Liver (tissue), 9 donors: ENCODE results near the gene EML1. TPM values are rescaled to one million over a fixed set of nuclear protein-coding genes. Genes with fewer than 3 reads are reported as not detected.

ENCODE experiments used
- DNase-seq: peaks from one replicate; pipeline ENCODE4 v3.0.0-alpha.2; 2017; ENCODE audit warnings: low spot score
- H3K27ac ChIP-seq, 2 donors: one replicate each; pipeline ENCODE4 v1.7.0; 2013; ENCODE audit warnings: inconsistent platforms in 2 of 2, low read length in 2 of 2, control low read depth in 1 of 2, low read depth in 1 of 2, mild to moderate bottlenecking in 1 of 2
- H3K27me3 ChIP-seq, 4 donors: one replicate each; pipeline versions ENCODE4 v1.6.1 to v1.7.0; 2013; ENCODE audit warnings: low read length in 3 of 4, inconsistent platforms in 1 of 4, mild to moderate bottlenecking in 1 of 4, moderate library complexity in 1 of 4; ENCODE audit not compliant: control insufficient read depth in 4 of 4, insufficient read depth in 4 of 4
- H3K36me3 ChIP-seq, 4 donors: one replicate each; pipeline versions ENCODE4 v1.6.1 to v1.7.0; 2013; ENCODE audit warnings: low read length in 3 of 4, mild to moderate bottlenecking in 3 of 4, low read depth in 1 of 4, moderate library complexity in 1 of 4; ENCODE audit not compliant: control insufficient read depth in 4 of 4, insufficient read depth in 3 of 4
- H3K4me1 ChIP-seq, 4 donors: one replicate each; pipeline versions ENCODE4 v1.6.1 to v1.7.0; 2013; ENCODE audit warnings: low read length in 3 of 4, mild to moderate bottlenecking in 3 of 4, moderate library complexity in 1 of 4; ENCODE audit not compliant: control insufficient read depth in 4 of 4, insufficient read depth in 4 of 4
- H3K4me3 ChIP-seq, 3 donors: one replicate each; pipeline versions ENCODE4 v1.6.1 to v1.7.0; 2013; ENCODE audit warnings: low read length in 3 of 3, control low read depth in 1 of 3, low read depth in 1 of 3, mild to moderate bottlenecking in 1 of 3
- H3K9ac ChIP-seq, 2 donors: one replicate each; pipeline ENCODE4 v1.7.0; 2013; ENCODE audit warnings: low read length in 2 of 2, mild to moderate bottlenecking in 2 of 2, moderate library complexity in 2 of 2, control low read depth in 1 of 2, low read depth in 1 of 2
- H3K9me3 ChIP-seq, 4 donors: one replicate each; pipeline versions ENCODE4 v1.6.1 to v1.7.0; 2013; ENCODE audit warnings: low read length in 3 of 4; ENCODE audit not compliant: control insufficient read depth in 4 of 4
- EGR1 ChIP-seq, 2 donors: IDR thresholded peaks; 2 replicates each; pipeline ENCODE4 v1.6.1; 2016 to 2018; ENCODE audit warnings: antibody characterized with exemption in 2 of 2, low read depth in 2 of 2
- FOXA1 ChIP-seq: IDR thresholded peaks from 2 replicates; pipeline ENCODE4 v1.6.1; 2016; ENCODE audit warnings: antibody characterized with exemption
- FOXA2 ChIP-seq: IDR thresholded peaks from 2 replicates; pipeline ENCODE4 v1.6.1; 2016; ENCODE audit warnings: antibody characterized with exemption
- GABPA ChIP-seq, 2 donors: IDR thresholded peaks in 1 of 2; conservative IDR thresholded peaks in 1 of 2; 2 replicates each; pipeline ENCODE4 v1.6.1; 2016; ENCODE audit warnings: antibody characterized with exemption in 2 of 2, mild to moderate bottlenecking in 1 of 2, moderate library complexity in 1 of 2
- HNF4A ChIP-seq, 2 donors: conservative IDR thresholded peaks; 2 replicates each; pipeline ENCODE4 v1.6.1; 2016; ENCODE audit warnings: antibody characterized with exemption in 2 of 2, mild to moderate bottlenecking in 2 of 2
- HNF4G ChIP-seq: IDR thresholded peaks from 2 replicates; pipeline ENCODE4 v1.6.1; 2016; ENCODE audit warnings: antibody characterized with exemption
- JUND ChIP-seq, 2 donors: IDR thresholded peaks; 2 replicates each; pipeline ENCODE4 v1.6.1; 2016; ENCODE audit warnings: antibody characterized with exemption in 2 of 2
- NR2F2 ChIP-seq: IDR thresholded peaks from 2 replicates; pipeline ENCODE4 v1.6.1; 2016; ENCODE audit warnings: antibody characterized with exemption
- RAD21 ChIP-seq, 2 donors: IDR thresholded peaks; 2 replicates each; pipeline ENCODE4 v1.6.1; 2016; ENCODE audit warnings: antibody characterized with exemption in 2 of 2, mild to moderate bottlenecking in 2 of 2
- RXRA ChIP-seq, 2 donors: IDR thresholded peaks; 2 replicates each; pipeline ENCODE4 v1.6.1; 2017 to 2018; ENCODE audit warnings: antibody characterized with exemption in 2 of 2, mild to moderate bottlenecking in 1 of 2
- SP1 ChIP-seq: IDR thresholded peaks from 2 replicates; pipeline ENCODE4 v1.6.1; 2018; ENCODE audit warnings: antibody characterized with exemption, mild to moderate bottlenecking
- TAF1 ChIP-seq: conservative IDR thresholded peaks from 2 replicates; pipeline ENCODE4 v1.6.1; 2016; ENCODE audit warnings: antibody characterized with exemption, mild to moderate bottlenecking
- YY1 ChIP-seq: IDR thresholded peaks from 2 replicates; pipeline ENCODE4 v1.6.1; 2016; ENCODE audit warnings: antibody characterized with exemption, mild to moderate bottlenecking
- WGBS: extraction: QIAGEN DNeasy Blood & Tissue Kit; methylation state at CpG from one replicate; pipeline ENCODE4 v1.1.7; 2013; 5-methylcytosine and 5-hydroxymethylcytosine counted together
- polyA plus RNA-seq, 2 donors: library from polyadenylated mRNA; stranded (reverse) in 1 of 2; unstranded in 1 of 2; fragments of 200-250 nt in 1 of 2; fragments of >200 nt in 1 of 2; fragmentation: Nextera tagmentation in 1 of 2; extraction: Ambion mirVana in 1 of 2; gene quantifications; one replicate each; pipeline versions ENCODE4 v1.2.1 to v1.2.3, GENCODE V29; 2013 to 2015
- total RNA-seq, 2 donors: library from RNA; depleted of rRNA; stranded (reverse); fragments of >200 nt; gene quantifications; one replicate each; pipeline ENCODE4 v1.2.3, GENCODE V29; 2014
- TF ChIP-seq, protein P1 (sequence below): IDR thresholded peaks from 2 replicates; pipeline ENCODE4 v1.6.1; 2016; ENCODE audit warnings: antibody characterized with exemption
- TF ChIP-seq, protein P2 (sequence below): IDR thresholded peaks from 2 replicates; pipeline ENCODE4 v1.6.1; 2016; ENCODE audit warnings: antibody characterized with exemption
- TF ChIP-seq, protein P3 (sequence below): fragments of 150-350 bp; IDR thresholded peaks from 2 replicates; pipeline ENCODE4 v1.5.1; 2017; ENCODE audit warnings: improper control_type of control experiment, low read depth, low read length; ENCODE audit not compliant: missing input control
- TF ChIP-seq, protein P4 (sequence below): IDR thresholded peaks from 2 replicates; pipeline ENCODE4 v1.6.1; 2016; ENCODE audit warnings: antibody characterized with exemption
- TF ChIP-seq, protein P5 (sequence below): IDR thresholded peaks from 2 replicates; pipeline ENCODE4 v1.6.1; 2016; ENCODE audit warnings: antibody characterized with exemption, mild to moderate bottlenecking
- donor health status: healthy.
- donor health status: healthy.
- donor health status: healthy.
- donor health status: healthy.
- donor health status: healthy.

Gene EML1
- total and polyA plus RNA-seq, 4 donors: 2.7 to 14.6 (median 4.6) TPM

DNA sequence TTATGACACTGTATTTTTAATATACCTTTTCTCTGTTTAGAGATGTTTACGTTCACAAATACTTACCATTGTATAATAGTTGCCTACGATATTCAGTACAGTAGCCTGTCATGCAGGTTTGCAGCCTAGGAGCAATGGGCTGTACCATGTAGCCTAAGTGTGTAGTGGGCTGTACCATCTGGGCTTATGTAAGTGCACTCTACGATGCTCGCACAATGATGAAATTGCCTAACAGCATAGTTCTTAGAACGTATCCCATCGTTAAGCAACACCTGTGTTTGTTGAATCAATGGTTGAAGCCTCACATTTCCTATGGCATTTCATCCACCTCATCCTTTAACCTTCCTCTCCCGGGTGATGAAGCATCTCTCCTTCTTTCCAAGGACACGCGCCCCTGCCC lies 12.5 kb upstream of the EML1 start:
- Histone ChIP-seq H3K9me3 (peaks cover 0 to 2% (median 0%) of the 10 kb centered on the region in 4 donors), H3K4me3 (no peak overlapping the region), H3K9ac (no peak overlapping the region), H3K27ac (no peak overlapping the region), H3K36me3 (no peaks in the 10 kb centered on the region), H3K4me1 (peaks cover 6 to 12% (median 11%) of the 10 kb centered on the region in 4 donors), H3K27me3 (no peaks in the 10 kb centered on the region)
- no peak for TF ChIP-seq FOXA1
- no peak for TF ChIP-seq TAF1
- TF ChIP-seq NR2F2: no peak
- no peak for TF ChIP-seq RXRA (IDR thresholded peaks at IDR 0.05)
- no peak for TF ChIP-seq HNF4G
- no peak for TF ChIP-seq YY1
- TF ChIP-seq, protein P1, sequence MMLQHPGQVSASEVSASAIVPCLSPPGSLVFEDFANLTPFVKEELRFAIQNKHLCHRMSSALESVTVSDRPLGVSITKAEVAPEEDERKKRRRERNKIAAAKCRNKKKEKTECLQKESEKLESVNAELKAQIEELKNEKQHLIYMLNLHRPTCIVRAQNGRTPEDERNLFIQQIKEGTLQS: no peak
- no peak for TF ChIP-seq HNF4A (conservative IDR thresholded peaks at IDR 0.05)
- TF ChIP-seq FOXA2: no peak
- TF ChIP-seq SP1: no peak
- TF ChIP-seq GABPA (IDR thresholded peaks at IDR 0.05 in 1 of 2, conservative IDR thresholded peaks at IDR 0.05 in 1 of 2): no peak
- TF ChIP-seq, protein P2, sequence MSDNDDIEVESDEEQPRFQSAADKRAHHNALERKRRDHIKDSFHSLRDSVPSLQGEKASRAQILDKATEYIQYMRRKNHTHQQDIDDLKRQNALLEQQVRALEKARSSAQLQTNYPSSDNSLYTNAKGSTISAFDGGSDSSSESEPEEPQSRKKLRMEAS: no peak
- TF ChIP-seq, protein P3, sequence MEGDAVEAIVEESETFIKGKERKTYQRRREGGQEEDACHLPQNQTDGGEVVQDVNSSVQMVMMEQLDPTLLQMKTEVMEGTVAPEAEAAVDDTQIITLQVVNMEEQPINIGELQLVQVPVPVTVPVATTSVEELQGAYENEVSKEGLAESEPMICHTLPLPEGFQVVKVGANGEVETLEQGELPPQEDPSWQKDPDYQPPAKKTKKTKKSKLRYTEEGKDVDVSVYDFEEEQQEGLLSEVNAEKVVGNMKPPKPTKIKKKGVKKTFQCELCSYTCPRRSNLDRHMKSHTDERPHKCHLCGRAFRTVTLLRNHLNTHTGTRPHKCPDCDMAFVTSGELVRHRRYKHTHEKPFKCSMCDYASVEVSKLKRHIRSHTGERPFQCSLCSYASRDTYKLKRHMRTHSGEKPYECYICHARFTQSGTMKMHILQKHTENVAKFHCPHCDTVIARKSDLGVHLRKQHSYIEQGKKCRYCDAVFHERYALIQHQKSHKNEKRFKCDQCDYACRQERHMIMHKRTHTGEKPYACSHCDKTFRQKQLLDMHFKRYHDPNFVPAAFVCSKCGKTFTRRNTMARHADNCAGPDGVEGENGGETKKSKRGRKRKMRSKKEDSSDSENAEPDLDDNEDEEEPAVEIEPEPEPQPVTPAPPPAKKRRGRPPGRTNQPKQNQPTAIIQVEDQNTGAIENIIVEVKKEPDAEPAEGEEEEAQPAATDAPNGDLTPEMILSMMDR: no peak
- TF ChIP-seq, protein P4, sequence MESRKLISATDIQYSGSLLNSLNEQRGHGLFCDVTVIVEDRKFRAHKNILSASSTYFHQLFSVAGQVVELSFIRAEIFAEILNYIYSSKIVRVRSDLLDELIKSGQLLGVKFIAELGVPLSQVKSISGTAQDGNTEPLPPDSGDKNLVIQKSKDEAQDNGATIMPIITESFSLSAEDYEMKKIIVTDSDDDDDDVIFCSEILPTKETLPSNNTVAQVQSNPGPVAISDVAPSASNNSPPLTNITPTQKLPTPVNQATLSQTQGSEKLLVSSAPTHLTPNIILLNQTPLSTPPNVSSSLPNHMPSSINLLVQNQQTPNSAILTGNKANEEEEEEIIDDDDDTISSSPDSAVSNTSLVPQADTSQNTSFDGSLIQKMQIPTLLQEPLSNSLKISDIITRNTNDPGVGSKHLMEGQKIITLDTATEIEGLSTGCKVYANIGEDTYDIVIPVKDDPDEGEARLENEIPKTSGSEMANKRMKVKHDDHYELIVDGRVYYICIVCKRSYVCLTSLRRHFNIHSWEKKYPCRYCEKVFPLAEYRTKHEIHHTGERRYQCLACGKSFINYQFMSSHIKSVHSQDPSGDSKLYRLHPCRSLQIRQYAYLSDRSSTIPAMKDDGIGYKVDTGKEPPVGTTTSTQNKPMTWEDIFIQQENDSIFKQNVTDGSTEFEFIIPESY: no peak
- no peak for TF ChIP-seq EGR1 (IDR thresholded peaks at IDR 0.05; ENCODE audit: low read depth in 2 of 2)
- TF ChIP-seq, protein P5, sequence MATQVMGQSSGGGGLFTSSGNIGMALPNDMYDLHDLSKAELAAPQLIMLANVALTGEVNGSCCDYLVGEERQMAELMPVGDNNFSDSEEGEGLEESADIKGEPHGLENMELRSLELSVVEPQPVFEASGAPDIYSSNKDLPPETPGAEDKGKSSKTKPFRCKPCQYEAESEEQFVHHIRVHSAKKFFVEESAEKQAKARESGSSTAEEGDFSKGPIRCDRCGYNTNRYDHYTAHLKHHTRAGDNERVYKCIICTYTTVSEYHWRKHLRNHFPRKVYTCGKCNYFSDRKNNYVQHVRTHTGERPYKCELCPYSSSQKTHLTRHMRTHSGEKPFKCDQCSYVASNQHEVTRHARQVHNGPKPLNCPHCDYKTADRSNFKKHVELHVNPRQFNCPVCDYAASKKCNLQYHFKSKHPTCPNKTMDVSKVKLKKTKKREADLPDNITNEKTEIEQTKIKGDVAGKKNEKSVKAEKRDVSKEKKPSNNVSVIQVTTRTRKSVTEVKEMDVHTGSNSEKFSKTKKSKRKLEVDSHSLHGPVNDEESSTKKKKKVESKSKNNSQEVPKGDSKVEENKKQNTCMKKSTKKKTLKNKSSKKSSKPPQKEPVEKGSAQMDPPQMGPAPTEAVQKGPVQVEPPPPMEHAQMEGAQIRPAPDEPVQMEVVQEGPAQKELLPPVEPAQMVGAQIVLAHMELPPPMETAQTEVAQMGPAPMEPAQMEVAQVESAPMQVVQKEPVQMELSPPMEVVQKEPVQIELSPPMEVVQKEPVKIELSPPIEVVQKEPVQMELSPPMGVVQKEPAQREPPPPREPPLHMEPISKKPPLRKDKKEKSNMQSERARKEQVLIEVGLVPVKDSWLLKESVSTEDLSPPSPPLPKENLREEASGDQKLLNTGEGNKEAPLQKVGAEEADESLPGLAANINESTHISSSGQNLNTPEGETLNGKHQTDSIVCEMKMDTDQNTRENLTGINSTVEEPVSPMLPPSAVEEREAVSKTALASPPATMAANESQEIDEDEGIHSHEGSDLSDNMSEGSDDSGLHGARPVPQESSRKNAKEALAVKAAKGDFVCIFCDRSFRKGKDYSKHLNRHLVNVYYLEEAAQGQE: no peak
- TF ChIP-seq RAD21 (IDR thresholded peaks at IDR 0.05): no peak
- TF ChIP-seq JUND (IDR thresholded peaks at IDR 0.05): no peak
- DNase-seq: no peak
- 56% methylated on average over 9 of the region's 9 CpGs for WGBS
